GM21381 (cell line): ENCODE results near the gene KANK2.
"Not testable (repeated sequence)": the region's sequence is repeated elsewhere in the genome, so short reads cannot be mapped to it uniquely, and the experiment has no call there.

Experiments used
- ATAC-seq: cut with Tn5 transposase; IDR thresholded peaks from one replicate; pipeline ENCODE4 v1.9.1; 2021; ENCODE audit warnings: mild to moderate bottlenecking, moderate library complexity; ENCODE audit not compliant: unreplicated experiment

The KANK2 gene

DNA sequence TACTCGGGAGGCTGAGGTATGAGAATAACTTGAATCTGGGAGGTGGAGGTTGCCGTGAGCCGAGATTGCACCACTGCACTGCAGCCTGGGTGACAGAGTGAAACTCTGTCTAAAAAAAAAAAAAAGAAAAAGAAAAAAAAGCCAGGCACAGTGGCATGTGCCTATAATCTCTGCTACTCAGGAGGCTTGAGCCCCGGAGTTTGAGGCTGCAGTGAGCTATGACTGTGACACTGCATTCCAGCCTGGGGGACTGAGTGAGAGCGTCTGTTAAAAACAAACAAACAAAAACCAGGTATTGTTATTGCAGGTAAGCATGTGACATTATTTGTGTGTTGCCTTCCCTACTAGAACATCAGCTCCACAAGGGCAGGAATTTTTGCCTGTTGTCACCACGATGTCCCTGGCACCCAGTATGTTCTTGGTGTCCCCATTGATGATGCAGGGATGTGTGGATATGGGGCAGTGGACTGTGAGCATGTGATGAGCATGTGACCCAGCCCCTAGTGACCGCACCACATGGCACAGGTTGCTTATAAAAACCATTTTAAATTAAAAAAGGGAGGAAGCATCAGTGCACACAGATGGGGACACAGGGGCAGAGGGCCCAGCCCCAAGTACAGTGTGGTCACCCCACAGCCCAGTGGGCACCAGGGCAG lies 1.6 kb upstream of the KANK2 start:
- ATAC-seq: no peak

DNA sequence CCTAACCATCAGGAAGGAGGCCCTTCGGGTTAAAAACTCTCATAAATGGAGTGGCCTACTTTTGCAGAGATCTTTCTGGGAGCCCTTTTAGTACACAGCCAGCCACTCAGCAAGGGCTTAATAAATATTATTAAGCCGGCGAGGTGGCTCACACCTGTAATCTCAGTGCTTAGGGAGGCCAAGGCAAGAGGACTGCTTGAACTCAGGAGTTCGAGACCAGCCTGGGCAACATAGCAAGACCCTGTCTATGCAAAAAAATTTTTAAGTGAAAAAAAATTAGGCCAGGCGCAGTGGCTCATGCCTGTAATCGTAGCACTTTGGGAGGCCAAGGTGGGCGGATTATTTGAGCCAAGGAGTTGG lies 810 bp upstream of the KANK2 start:
- ATAC-seq: no peak

DNA sequence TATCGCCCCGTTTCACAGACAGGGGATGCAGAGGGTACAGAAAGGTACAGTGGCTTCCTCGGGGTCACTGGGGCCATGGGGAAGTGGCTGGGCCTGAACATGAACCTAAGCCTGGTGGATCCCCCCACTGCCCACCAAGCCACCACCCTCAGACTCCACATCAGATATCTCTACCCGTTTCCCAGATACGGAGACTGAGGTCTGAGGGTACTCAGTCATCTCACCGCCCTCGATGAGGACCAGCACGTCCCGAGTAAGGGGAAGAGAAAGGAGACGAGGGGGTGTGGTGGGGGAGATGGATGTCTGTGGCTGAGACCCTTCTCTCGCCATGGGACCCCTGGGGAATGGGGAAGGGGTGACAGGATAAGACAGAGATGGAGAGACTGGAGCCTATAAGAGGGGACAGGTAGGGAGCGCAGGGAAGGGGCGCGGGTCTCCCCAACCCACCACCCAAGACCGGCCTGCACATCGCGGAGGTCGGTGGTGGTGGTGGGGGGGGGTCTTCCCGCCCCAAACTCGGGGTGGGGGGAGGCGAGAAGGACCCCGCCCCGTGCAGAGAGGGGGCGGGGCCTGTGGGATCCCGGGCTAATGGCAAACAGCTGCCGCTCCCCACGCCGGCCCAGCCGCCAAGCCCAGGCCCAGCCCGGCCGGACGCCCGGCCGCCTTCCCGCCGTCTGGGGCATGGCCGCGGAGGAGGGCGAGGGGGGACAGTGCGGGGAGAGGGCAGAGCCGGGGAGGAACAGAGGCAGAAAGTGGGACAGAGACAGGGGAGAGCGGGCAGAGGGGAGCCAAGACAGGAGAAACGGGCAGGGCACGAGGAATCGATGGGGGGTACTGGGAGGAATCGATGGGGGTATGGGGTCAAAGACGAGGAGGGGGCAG lies 698 bp downstream of the KANK2 start:
- ATAC-seq: no peak

DNA sequence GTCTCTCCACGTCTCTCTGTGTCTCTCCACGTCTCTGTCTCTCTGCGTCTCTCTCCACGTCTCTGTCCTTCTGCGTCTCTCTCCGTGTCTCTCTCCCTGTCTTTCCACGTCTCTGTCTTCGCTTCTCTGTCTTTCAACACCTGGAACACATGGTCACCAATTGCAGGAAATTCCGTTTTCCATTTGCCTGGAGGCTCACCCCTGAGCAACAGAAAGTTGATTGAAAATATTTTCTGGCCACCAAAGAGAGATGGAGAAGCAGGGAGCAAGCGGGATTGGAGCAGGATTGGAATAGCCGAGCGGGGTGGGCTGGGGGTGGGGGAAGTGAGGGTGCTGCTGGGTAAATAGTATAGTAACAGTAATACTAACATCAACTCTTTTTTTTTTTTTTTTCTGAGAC lies 1.7 kb downstream of the KANK2 start:
- no peak for ATAC-seq

DNA sequence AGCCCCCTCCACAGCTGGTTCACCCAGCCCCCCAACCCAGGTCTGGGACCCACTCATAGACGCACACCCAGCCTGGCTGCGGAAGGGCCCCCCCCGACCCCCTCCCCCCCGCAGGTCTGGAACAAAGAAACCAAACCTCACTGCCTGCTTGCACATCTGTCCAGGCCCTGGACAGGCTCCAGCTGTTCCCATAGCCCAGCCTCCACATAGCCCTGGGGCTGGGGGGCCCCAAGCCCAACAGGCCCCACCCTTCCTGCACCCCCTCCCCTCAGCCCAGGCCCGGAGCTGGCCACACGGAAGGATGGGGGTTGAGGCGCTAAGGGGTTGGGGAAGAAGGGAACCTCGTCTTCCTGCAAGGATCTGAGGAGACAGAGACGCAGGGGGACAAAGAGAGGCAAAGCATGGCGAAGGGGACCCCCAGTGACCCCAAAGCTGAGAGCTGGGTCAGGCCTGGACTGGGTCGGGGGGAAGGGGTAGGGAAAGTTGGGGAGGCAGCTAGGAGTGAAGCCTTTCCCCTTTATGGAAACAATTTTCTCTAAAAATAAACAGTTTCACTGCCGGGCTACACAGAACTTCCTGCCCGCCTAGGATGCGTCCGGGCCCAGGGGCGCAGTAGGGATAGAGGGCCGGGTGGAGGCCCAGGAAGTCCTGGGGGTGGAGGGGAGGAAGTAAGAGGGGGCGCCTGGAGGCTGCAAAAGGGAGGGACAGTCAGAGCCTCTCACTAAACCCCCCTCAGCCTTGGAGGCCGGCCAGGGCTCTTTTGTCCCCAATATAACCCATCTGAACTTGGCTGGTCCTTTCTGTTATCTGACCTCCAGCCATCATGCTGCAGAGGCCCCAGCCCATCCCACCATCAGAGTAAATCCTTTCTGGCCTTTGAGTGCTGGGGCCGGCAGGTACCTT lies 2.4 kb downstream of the KANK2 start:
- no peak for ATAC-seq

DNA sequence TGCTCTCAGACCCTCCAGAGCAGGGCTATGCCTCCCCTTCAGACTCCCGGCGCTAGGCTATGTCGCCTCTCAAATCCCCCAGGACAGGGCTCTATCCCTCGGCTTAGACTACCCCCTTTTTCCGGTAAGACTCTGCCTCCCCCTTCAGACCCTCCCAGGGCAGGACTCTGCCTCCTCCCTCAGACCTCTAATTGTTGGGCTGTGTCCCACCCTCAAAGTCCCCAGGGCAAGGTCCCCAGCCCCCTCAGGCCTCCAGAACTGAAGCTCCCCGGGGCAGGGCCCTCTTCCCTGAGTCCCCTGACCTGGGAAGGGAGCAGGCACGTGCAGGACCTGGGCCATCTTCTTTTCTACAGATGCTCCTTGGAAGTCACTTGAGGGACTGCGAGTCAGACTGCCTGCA lies 3.2 kb downstream of the KANK2 start:
- ATAC-seq: no peak

DNA sequence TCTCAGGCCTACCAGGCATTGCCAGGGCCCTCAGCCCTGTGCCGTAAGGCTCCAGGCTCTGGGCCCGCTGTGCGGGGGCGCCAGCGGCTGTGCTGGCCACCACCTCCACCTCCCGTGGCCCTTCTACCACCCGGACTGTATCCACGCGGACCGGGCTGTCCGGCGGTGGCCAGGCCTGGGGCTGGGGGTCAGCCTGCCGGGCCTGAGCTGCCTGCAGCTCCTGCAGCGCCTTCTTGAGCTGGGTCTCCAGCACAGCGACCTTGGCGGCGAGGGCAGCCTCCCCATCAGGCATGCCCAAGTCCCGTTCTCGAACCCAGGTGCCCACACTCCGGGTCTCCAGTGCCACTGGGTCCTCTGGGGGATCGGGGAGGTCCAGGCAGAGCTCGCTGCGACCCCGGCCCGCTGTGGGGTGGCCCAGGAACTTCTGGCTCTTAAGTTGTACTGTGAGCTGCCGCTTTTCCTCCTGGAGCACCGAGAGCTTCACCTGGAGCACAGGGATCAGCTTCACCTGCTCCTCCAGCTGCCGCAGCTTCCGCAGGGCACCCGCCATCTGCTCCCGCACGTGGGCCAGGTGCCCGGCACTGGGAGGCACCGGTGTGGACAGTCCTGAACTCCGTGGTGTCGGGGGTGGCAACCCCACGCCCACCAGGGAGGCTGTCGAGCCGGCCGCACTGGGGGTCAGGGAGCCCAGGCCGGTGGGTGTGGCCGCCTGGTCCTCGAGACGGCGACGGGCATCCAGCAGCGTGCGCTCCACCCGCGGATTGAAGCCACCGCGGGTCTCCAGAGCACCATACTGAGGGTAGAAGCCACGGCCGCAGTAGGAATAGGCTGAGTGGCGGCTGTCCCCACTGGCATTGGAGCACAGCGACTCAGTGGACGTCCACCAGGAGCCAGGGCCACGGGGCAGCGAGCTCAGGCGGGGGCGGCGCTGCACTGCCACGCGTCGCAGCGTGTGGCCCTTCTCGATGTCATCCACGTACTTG lies 4.1 kb downstream of the KANK2 start:
- no peak for ATAC-seq

GRCh38 chr19:11191934-11192333 lies 5.4 kb downstream of the KANK2 start:
- ATAC-seq: no peak

DNA sequence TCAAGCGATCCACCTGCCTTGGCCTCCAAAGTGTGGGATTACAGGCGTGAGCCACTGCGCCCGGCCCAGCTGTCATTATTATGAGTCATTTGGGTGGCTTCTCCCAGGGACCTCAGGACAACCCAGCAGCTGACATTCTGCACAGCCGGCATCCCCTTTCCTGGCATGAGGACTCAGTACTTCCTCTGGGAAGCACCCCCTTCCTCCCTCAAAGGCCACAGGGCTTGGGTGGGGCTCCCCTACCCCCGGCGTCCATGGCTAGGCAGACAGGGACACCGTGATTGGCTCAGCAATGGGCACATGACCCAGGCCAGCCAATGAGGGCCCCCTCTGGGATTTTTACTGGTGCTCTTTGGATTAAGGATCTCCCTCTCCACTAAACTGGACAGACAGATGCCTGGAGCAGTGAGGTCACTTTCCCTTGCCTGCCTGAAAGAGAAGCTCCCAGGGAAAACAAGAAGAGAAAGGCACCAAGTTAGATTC lies 6.0 kb downstream of the KANK2 start:
- no peak for ATAC-seq

DNA sequence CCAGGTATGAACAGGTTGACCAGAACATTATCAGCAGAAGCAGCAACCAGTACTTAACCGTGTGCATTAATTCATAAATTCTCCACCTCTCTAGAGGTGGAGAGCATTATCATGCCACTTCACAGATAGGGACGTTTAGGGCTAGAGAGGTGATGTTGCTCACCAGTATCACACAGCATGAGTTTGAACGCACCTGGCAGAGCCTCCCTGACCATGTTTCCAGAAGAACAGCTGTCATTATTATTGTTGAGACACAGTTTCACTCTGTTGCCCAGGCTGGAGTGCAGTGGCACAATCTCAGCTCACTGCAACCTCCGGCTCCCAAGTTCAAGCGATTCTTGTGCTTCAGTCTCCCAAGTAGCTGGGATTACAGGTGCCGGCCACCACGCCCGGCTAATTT lies 6.8 kb downstream of the KANK2 start:
- ATAC-seq: no peak

DNA sequence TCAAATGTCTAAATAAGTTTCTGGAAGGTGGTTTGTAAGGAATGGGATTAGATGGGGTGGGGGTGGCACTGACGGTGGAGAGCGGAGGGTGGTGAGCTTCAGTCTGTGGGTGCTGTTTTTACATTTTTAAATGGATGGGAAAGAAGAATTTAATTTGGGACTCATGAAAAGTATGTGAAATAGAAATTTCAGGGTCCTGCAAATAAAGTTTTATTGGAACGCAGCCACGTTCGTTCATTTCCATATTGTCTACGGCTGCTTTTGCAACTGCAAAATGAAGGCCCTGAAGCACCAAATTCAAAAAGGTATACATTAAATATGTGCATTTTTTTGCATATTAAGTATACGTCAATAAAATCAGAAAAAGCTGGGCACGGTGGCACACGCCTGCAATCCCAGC lies 9.9 kb downstream of the KANK2 start:
- no peak for ATAC-seq

- no peak for ATAC-seq
These were observed 14.4 kb downstream of the KANK2 start for GRCh38 chr19:11182994-11183393.

DNA sequence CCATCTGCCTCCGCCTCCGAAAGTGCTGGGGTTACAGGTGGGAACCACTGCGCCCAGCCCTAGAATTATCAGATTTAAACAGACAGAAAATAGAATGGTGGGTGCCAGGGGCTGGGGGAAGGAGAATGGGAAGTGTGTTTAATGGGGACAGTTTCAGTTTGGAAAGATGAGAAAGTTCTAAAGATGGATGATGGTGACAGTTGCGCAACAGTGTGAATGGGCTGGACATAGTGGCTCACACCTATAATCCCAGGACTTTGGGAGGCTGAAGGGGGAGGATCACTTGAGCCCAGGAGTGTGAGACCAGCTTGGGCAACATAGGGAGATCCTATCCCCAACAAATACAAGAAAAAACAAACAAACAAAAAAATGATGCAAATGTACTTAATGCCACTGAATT lies 15.9 kb downstream of the KANK2 start:
- ATAC-seq: no peak

- not testable (repeated sequence) for ATAC-seq
These were observed 16.4 kb downstream of the KANK2 start for GRCh38 chr19:11180975-11181374.

DNA sequence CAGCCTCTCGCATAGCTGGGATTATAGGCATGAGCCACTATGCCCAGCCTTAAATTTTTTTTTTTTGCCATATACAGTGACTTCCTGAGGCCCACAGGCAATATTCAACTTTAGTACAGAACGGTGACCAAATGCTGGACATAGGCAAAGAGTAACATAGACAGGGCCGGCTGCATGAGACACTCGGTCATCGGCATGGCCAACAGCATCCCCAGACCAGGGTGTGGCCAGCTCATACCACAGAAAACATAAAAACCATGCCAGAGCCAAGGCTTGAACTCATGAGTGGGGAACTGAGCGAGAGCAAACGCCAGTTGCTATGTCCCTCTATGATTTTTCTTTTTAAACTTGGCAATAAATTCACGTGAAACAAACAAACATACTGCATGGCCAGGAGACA lies 17.0 kb downstream of the KANK2 start:
- no peak for ATAC-seq

DNA sequence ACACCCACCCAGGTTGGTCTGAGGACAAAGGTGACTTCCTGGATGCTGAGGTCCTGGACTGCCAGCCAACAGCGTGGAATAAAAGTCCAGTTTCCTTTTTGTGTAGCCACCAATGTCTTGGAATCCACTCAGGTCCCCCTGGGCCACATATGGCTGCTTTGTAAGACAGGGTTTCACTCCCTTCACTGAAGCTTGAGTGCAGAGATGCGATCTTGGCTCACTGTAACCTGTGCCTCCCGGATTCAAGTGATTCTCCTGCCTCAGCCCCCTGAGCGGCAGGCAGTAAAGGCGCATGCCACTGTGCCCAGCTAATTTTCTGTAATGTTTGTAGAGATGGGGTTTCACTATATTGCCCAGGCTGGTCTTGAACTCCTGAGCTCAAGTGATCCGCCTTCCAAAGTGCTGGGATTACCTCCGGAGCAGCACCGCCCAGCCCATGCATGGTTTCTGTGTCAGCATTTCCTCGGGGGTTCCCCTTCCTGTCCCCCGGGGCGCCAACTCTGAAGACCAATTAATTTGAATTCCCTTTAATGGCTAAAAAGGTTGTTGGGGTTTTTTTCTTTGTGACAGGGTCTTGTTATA lies 17.5 kb downstream of the KANK2 start:
- no peak for ATAC-seq

DNA sequence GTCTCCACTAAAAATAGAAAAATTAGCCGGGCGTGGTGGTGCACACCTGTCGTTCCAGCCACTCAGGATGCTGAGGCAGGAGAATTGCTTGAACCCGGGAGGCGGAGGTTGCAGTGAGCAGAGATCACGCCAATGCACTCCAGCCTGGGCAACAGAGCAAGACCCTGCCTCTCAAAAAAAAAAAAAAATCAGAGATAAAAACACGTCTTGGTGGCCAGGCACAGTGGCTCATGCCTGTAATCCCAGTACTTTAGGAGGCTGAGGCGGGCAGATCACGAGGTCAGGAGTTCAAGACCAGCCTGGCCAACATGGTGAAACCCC lies 18.2 kb downstream of the KANK2 start:
- not testable (repeated sequence) for ATAC-seq

- no peak for ATAC-seq
These were observed 19.8 kb downstream of the KANK2 start for GRCh38 chr19:11177592-11177991.

GRCh38 chr19:11176466-11177193 lies 20.7 kb downstream of the KANK2 start:
- no peak for ATAC-seq
